ENCODE measurements around the gene BCAS2.
A peak's percentile ranks its signal among the peaks of the same experiment; 100 is the strongest.
"Not testable (repeated sequence)": the region's sequence is repeated elsewhere in the genome, so short reads cannot be mapped to it uniquely, and the experiment has no call there.

The BCAS2 gene

GRCh38 chr1:114586513-114587047 is 5.2 kb upstream of the BCAS2 start:
- no peak for ATAC-seq
- no peak overlapping the region for H3K4me3 Mint-ChIP-seq

GRCh38 chr1:114585231-114585630 is 3.8 kb upstream of the BCAS2 start:
- H3K27ac Mint-ChIP-seq = no peak overlapping the region
- H3K36me3 Mint-ChIP-seq = peaks cover 13% of the 10 kb centered on the region
- no peak for ATAC-seq
- H3K9me3 Mint-ChIP-seq = peaks cover 5% of the 10 kb centered on the region
- no peak overlapping the region for H3K4me3 Mint-ChIP-seq
- peaks cover 15% of the 10 kb centered on the region for H3K4me1 Mint-ChIP-seq
- H3K27me3 Mint-ChIP-seq = peaks cover 14% of the 10 kb centered on the region

More at GRCh38 chr1:114586513-114587047, 5.2 kb upstream of the BCAS2 start:
- H3K36me3 Mint-ChIP-seq = peaks cover 13% of the 10 kb centered on the region
- peaks cover 10% of the 10 kb centered on the region for H3K4me1 Mint-ChIP-seq
- H3K27me3 Mint-ChIP-seq = peaks cover 14% of the 10 kb centered on the region
- H3K9me3 Mint-ChIP-seq = peaks cover 5% of the 10 kb centered on the region
- H3K27ac Mint-ChIP-seq = no peak overlapping the region

- ATAC-seq = no peak
- Mint-ChIP-seq H3K36me3 (peaks cover 60% of the 10 kb centered on the region), H3K27ac (no peak overlapping the region), H3K27me3 (no peaks in the 10 kb centered on the region), H3K9me3 (no peaks in the 10 kb centered on the region), H3K4me3 (no peak overlapping the region), H3K4me1 (peaks cover 6% of the 10 kb centered on the region)
Observed at GRCh38 chr1:114574365-114574764, 7.0 kb downstream of the BCAS2 start.

DNA sequence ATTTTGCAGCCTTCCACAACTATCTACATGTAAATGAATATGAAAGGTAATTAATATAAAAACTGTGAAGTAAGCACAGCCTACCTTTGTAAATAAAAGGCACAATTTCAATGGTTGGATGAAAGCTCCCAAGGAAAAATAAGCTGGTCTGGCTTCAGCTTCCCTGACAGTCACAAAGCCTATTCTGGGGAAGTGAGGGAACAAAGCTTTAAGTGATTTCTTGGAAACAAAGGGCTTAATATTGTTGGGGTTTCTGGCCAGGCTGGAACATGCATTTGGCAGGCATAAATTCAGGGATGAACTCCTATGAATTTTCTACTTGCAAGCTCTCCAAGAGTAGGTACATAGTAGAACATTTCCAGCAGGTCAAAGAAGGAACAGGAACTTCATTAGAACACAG is 17.3 kb downstream of the BCAS2 start:
- no peaks in the 10 kb centered on the region for H3K27me3 Mint-ChIP-seq
- H3K36me3 Mint-ChIP-seq = peaks cover 62% of the 10 kb centered on the region
- no peak overlapping the region for H3K4me3 Mint-ChIP-seq
- H3K4me1 Mint-ChIP-seq = peaks cover 13% of the 10 kb centered on the region
- peaks cover 3% of the 10 kb centered on the region for H3K9me3 Mint-ChIP-seq
- H3K27ac Mint-ChIP-seq = no peak overlapping the region
- no peak for ATAC-seq

GRCh38 chr1:114562978-114563510 is 18.4 kb downstream of the BCAS2 start:
- H3K27me3 Mint-ChIP-seq, H3K4me3 Mint-ChIP-seq, H3K27ac Mint-ChIP-seq, ATAC-seq, H3K9me3 Mint-ChIP-seq: not testable (repeated sequence)
- Mint-ChIP-seq H3K4me1 (peaks cover 19% of the 10 kb centered on the region), H3K36me3 (peaks cover 51% of the 10 kb centered on the region)

DNA sequence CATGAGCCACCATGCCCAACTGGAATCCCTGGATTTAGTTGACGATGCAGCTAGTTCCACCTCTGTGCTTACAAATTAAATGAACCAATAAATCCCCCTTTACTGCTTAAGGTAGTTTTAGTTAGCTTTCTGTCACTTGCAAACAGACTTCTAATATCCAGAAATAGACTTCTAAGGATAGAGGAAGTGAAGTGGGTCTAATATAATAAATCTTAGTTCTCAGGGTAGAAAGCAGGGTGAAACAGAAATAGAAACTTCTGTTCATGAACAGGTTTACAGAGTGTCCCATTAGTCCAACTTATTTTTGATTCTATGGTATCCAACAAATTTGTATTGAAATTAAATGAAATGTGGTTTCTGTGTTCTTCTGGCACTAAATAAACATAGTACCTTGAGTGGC is 20.1 kb downstream of the BCAS2 start:
- peaks cover 3% of the 10 kb centered on the region for H3K9me3 Mint-ChIP-seq
- no peak for ATAC-seq
- H3K4me1 Mint-ChIP-seq = peaks cover 19% of the 10 kb centered on the region
- peaks cover 34% of the 10 kb centered on the region for H3K36me3 Mint-ChIP-seq
- no peak overlapping the region for H3K4me3 Mint-ChIP-seq
- H3K27me3 Mint-ChIP-seq = no peaks in the 10 kb centered on the region
- no peak overlapping the region for H3K27ac Mint-ChIP-seq

GRCh38 chr1:114559356-114559755 is 22.1 kb downstream of the BCAS2 start:
- Mint-ChIP-seq H3K4me3 (no peak overlapping the region), H3K27ac (peak overlapping the region; percentile 50), H3K9me3 (no peaks in the 10 kb centered on the region), H3K36me3 (peaks cover 14% of the 10 kb centered on the region), H3K4me1 (peaks cover 19% of the 10 kb centered on the region), H3K27me3 (no peaks in the 10 kb centered on the region)
- peak; percentile 78 for ATAC-seq

GRCh38 chr1:114558544-114558943 is 22.9 kb downstream of the BCAS2 start:
- H3K9me3 Mint-ChIP-seq = no peaks in the 10 kb centered on the region
- peaks cover 11% of the 10 kb centered on the region for H3K36me3 Mint-ChIP-seq
- no peaks in the 10 kb centered on the region for H3K27me3 Mint-ChIP-seq
- H3K27ac Mint-ChIP-seq = no peak overlapping the region
- ATAC-seq = no peak
- peaks cover 19% of the 10 kb centered on the region for H3K4me1 Mint-ChIP-seq
- no peak overlapping the region for H3K4me3 Mint-ChIP-seq

GRCh38 chr1:114554577-114554976 is 26.8 kb downstream of the BCAS2 start:
- Mint-ChIP-seq H3K27ac (no peak overlapping the region), H3K36me3 (no peaks in the 10 kb centered on the region), H3K4me3 (no peak overlapping the region), H3K9me3 (no peaks in the 10 kb centered on the region), H3K4me1 (peaks cover 10% of the 10 kb centered on the region), H3K27me3 (no peaks in the 10 kb centered on the region)
- no peak for ATAC-seq

GRCh38 chr1:114552106-114552639 is 29.2 kb downstream of the BCAS2 start:
- Mint-ChIP-seq H3K4me3 (no peak overlapping the region), H3K27ac (no peak overlapping the region), H3K36me3 (no peaks in the 10 kb centered on the region), H3K27me3 (no peaks in the 10 kb centered on the region), H3K4me1 (no peaks in the 10 kb centered on the region), H3K9me3 (no peaks in the 10 kb centered on the region)
- ATAC-seq = no peak

DNA sequence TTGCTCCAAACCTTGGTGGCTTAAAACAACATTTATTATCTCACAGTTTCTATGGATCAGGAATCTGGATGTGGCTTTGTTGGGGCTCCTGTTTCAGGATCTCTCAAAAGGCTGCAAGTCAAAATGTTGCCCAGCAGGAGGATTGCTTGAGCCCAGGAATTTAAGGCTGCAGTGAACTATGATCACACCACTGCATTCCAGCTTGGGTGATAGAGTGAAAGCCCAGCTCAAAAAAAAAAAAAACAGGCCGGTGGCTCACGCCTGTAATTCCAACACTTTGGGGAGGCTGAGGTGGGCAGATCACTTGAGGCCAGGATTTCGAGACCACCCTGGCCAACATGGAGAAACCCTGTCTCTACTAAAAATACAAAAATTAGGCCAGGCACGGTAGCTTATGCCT is 30.0 kb downstream of the BCAS2 start:
- no peaks in the 10 kb centered on the region for H3K4me1 Mint-ChIP-seq
- H3K9me3 Mint-ChIP-seq = no peaks in the 10 kb centered on the region
- no peak overlapping the region for H3K27ac Mint-ChIP-seq
- no peak overlapping the region for H3K4me3 Mint-ChIP-seq
- H3K36me3 Mint-ChIP-seq = no peaks in the 10 kb centered on the region
- no peak for ATAC-seq
- no peaks in the 10 kb centered on the region for H3K27me3 Mint-ChIP-seq

- no peak for ATAC-seq
- Mint-ChIP-seq H3K9me3 (no peaks in the 10 kb centered on the region), H3K4me3 (no peak overlapping the region), H3K27ac (no peak overlapping the region), H3K36me3 (no peaks in the 10 kb centered on the region), H3K27me3 (no peaks in the 10 kb centered on the region), H3K4me1 (no peaks in the 10 kb centered on the region)
Observed at GRCh38 chr1:114550336-114550735, 31.1 kb downstream of the BCAS2 start.

GRCh38 chr1:114549137-114549536 is 32.3 kb downstream of the BCAS2 start:
- no peaks in the 10 kb centered on the region for H3K9me3 Mint-ChIP-seq
- H3K27ac Mint-ChIP-seq = no peak overlapping the region
- H3K4me3 Mint-ChIP-seq = no peak overlapping the region
- no peaks in the 10 kb centered on the region for H3K4me1 Mint-ChIP-seq
- H3K36me3 Mint-ChIP-seq = peaks cover 7% of the 10 kb centered on the region
- no peak for ATAC-seq
- peaks cover 6% of the 10 kb centered on the region for H3K27me3 Mint-ChIP-seq

DNA sequence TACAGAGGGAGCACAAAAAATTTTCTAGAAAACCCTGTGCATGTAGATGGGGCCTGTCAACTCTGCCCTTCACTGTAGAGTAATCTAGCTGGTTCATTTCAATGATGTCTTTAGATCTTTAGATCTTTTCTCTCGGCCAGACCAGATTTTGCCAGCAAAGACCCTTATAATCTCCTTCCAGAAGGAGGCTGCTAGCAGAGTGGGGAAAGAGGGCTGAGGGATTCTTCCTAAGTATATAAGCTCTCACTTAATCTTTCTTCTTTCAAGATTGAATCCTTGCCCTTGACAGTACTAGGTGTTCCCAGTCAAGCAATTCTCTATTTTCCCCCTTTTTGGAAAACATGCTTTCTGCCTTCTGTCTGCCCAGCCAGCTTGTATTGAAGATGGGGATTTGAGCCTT is 34.3 kb downstream of the BCAS2 start:
- Mint-ChIP-seq H3K9me3 (no peaks in the 10 kb centered on the region), H3K36me3 (peaks cover 9% of the 10 kb centered on the region), H3K4me3 (no peak overlapping the region), H3K27me3 (peaks cover 10% of the 10 kb centered on the region), H3K27ac (no peak overlapping the region), H3K4me1 (no peaks in the 10 kb centered on the region)
- no peak for ATAC-seq

GRCh38 chr1:114545796-114546195 is 35.6 kb downstream of the BCAS2 start:
- Mint-ChIP-seq H3K27me3 (peaks cover 10% of the 10 kb centered on the region), H3K36me3 (peaks cover 9% of the 10 kb centered on the region), H3K4me1 (no peaks in the 10 kb centered on the region), H3K27ac (no peak overlapping the region), H3K9me3 (no peaks in the 10 kb centered on the region), H3K4me3 (no peak overlapping the region)
- no peak for ATAC-seq

GRCh38 chr1:114545315-114545714 is 36.1 kb downstream of the BCAS2 start:
- no peaks in the 10 kb centered on the region for H3K4me1 Mint-ChIP-seq
- no peak overlapping the region for H3K4me3 Mint-ChIP-seq
- peaks cover 10% of the 10 kb centered on the region for H3K27me3 Mint-ChIP-seq
- no peak for ATAC-seq
- H3K9me3 Mint-ChIP-seq = no peaks in the 10 kb centered on the region
- no peak overlapping the region for H3K27ac Mint-ChIP-seq
- H3K36me3 Mint-ChIP-seq = peaks cover 9% of the 10 kb centered on the region
